DOHH2 (cell line): ENCODE results near the gene MET.

Experiments used
- H3F3A ChIP-seq: fragments of 200-600 bp; sonication (generic), shearing (Covaris generic); 2 replicates; pipeline ENCODE4 v1.6.0; 2016; ENCODE audit warnings: antibody characterized with exemption, mild to moderate bottlenecking; ENCODE audit not compliant: control insufficient read depth, insufficient read depth
- H3K27ac ChIP-seq: fragments of 200-600 bp; sonication (generic); 2 replicates; pipeline ENCODE4 v1.5.1; 2014; ENCODE audit warnings: low read depth, mild to moderate bottlenecking, low read length, moderate library complexity
- H3K27me3 ChIP-seq: fragments of 200-600 bp; sonication (generic); 2 replicates; pipeline ENCODE4 v1.6.1; 2014; ENCODE audit warnings: mild to moderate bottlenecking, low read length, mixed read lengths; ENCODE audit not compliant: control insufficient read depth
- H3K36me3 ChIP-seq: fragments of 200-600 bp; sonication (generic); 2 replicates; pipeline ENCODE4 v1.6.1; 2014; ENCODE audit warnings: mild to moderate bottlenecking, low read length, moderate library complexity, mixed read lengths; ENCODE audit not compliant: control insufficient read depth
- H3K4me1 ChIP-seq: fragments of 200-600 bp; sonication (generic); 2 replicates; pipeline ENCODE4 v1.6.1; 2014; ENCODE audit warnings: mild to moderate bottlenecking, low read length, mixed read lengths; ENCODE audit not compliant: control insufficient read depth
- H3K4me2 ChIP-seq: fragments of 200-600 bp; sonication (generic); 2 replicates; pipeline ENCODE4 v1.6.0; 2014; ENCODE audit warnings: mild to moderate bottlenecking, low read length, moderate library complexity
- H3K4me3 ChIP-seq: fragments of 200-600 bp; sonication (generic); 2 replicates; pipeline ENCODE4 v1.5.1; 2014; ENCODE audit warnings: mild to moderate bottlenecking, low read length, mixed read lengths
- H3K79me2 ChIP-seq: fragments of 200-600 bp; sonication (generic); 2 replicates; pipeline ENCODE4 v1.6.1; 2014; ENCODE audit warnings: mild to moderate bottlenecking, low read length, mixed read lengths; ENCODE audit not compliant: control insufficient read depth
- H3K9me2 ChIP-seq: fragments of 200-600 bp; sonication (generic); replicated peaks from 2 replicates; pipeline ENCODE4 v1.6.1; 2014; ENCODE audit warnings: mild to moderate bottlenecking, low read length, mixed read lengths; ENCODE audit not compliant: control insufficient read depth
- H3K9me3 ChIP-seq: fragments of 200-600 bp; sonication (generic); 2 replicates; pipeline ENCODE4 v1.6.1; 2014; ENCODE audit warnings: antibody characterized with exemption, low read length, mixed read lengths; ENCODE audit not compliant: control insufficient read depth, insufficient read depth
- H4K20me1 ChIP-seq: fragments of 200-600 bp; sonication (generic); 2 replicates; pipeline ENCODE4 v1.6.0; 2014; ENCODE audit warnings: low read depth, mild to moderate bottlenecking, antibody characterized with exemption, low read length, moderate library complexity; ENCODE audit not compliant: control insufficient read depth, insufficient read depth
- EZH2phosphoT487 ChIP-seq: fragments of 200-600 bp; sonication (generic); IDR thresholded peaks from 2 replicates; pipeline ENCODE4 v1.6.1; 2017; ENCODE audit warnings: borderline replicate concordance, mild to moderate bottlenecking, antibody characterized with exemption, low read length, moderate library complexity, mixed read lengths
- TF ChIP-seq, protein P1 (sequence below): fragments of 200-600 bp; sonication (generic); IDR thresholded peaks from one replicate; pipeline ENCODE4 v1.5.1; 2014; ENCODE audit warnings: antibody characterized with exemption, mild to moderate bottlenecking, low read depth, low read length; ENCODE audit not compliant: poor library complexity, severe bottlenecking

The MET gene

DNA sequence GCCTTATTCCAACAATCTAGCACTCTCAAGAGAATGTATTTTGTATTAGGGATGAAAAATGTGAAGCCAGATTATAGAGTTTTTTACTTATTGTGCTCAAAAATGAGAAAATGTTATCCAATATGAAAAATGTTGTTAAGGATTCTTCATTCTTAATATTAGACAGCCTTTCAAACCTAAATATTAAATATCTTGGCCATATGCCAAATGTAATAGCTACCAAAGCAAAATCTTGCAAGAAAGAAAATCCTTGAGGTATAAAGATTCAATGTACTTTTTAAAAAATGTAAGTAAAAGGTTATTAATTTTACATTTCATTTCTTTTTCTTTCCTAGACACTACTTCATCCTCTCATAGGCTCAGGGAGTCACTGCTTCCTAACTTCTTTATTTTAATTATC lies 33.4 kb downstream of the MET start:
- Histone ChIP-seq H3K9me2 (no peaks in the 10 kb centered on the region), H3K9me3 (no peaks in the 10 kb centered on the region), H3K36me3 (no peaks in the 10 kb centered on the region), H4K20me1 (no peaks in the 10 kb centered on the region), H3K27ac (no peak overlapping the region), H3K27me3 (no peaks in the 10 kb centered on the region), H3K79me2 (no peaks in the 10 kb centered on the region), H3K4me2 (no peak overlapping the region), H3K4me3 (no peak overlapping the region), H3K4me1 (peaks cover 4% of the 10 kb centered on the region; the same call in 1 of the 2 replicates), H3F3A (no peaks in the 10 kb centered on the region)
- TF ChIP-seq EZH2phosphoT487: no peak
- TF ChIP-seq, protein P1, sequence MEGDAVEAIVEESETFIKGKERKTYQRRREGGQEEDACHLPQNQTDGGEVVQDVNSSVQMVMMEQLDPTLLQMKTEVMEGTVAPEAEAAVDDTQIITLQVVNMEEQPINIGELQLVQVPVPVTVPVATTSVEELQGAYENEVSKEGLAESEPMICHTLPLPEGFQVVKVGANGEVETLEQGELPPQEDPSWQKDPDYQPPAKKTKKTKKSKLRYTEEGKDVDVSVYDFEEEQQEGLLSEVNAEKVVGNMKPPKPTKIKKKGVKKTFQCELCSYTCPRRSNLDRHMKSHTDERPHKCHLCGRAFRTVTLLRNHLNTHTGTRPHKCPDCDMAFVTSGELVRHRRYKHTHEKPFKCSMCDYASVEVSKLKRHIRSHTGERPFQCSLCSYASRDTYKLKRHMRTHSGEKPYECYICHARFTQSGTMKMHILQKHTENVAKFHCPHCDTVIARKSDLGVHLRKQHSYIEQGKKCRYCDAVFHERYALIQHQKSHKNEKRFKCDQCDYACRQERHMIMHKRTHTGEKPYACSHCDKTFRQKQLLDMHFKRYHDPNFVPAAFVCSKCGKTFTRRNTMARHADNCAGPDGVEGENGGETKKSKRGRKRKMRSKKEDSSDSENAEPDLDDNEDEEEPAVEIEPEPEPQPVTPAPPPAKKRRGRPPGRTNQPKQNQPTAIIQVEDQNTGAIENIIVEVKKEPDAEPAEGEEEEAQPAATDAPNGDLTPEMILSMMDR: no peak

DNA sequence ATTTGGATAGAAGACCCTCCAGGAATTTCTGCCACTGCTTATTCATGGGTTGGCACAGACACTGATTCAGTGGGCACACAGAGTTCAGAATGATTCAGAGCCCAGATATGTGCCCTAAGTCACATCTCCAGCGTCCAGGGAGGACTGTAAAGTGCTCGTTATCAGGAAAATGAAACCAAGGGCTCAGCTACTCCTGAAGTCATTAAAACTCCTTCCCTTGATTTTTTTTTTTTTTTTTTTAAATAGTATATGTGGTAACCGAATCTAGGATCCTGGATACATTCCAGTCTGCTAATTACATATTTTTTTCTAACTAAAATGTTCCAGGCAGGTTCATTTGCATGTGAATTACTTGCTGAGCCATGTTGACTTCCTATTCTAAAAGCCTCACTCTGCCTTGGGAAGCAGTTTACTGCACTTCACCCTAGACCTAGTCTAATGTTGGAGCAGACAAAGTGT lies 34.7 kb downstream of the MET start:
- TF ChIP-seq, protein P1: no peak
- no peak for TF ChIP-seq EZH2phosphoT487
- H3K4me2 ChIP-seq: no peak overlapping the region
- H3K9me3 ChIP-seq: no peaks in the 10 kb centered on the region
- H3K79me2 ChIP-seq: no peaks in the 10 kb centered on the region
- no peaks in the 10 kb centered on the region for H3K36me3 ChIP-seq
- H4K20me1 ChIP-seq: no peaks in the 10 kb centered on the region
- H3K4me1 ChIP-seq: peaks cover 4% of the 10 kb centered on the region; the same call in 1 of the 2 replicates
- H3K9me2 ChIP-seq: no peaks in the 10 kb centered on the region
- H3K4me3 ChIP-seq: no peak overlapping the region
- H3K27ac ChIP-seq: no peak overlapping the region
- H3F3A ChIP-seq: no peaks in the 10 kb centered on the region
- H3K27me3 ChIP-seq: no peaks in the 10 kb centered on the region

DNA sequence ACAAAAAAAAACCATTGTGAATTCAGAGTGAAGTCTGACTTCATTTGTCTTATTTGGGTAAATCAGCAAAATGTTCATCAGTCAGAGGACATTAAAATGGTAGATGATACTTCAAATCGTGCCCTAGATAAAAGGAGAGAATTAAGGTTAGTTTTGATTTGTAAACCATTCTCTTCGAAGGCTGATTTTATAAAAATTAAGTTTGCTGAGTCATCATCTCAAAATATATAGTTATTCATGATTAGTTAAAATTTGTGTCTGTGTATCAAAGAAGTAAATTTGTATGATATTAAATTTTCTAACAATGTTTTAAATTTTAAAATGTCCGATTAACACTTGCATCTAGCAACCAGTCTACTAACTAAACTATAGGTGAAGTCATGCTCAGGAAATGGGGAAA lies 35.3 kb downstream of the MET start:
- Histone ChIP-seq H3K4me3 (no peak overlapping the region), H3F3A (no peaks in the 10 kb centered on the region), H3K27ac (no peak overlapping the region), H3K79me2 (no peaks in the 10 kb centered on the region), H3K36me3 (no peaks in the 10 kb centered on the region), H3K27me3 (no peaks in the 10 kb centered on the region), H3K9me3 (no peaks in the 10 kb centered on the region), H3K4me1 (peaks cover 4% of the 10 kb centered on the region; the same call in 1 of the 2 replicates), H3K4me2 (no peak overlapping the region), H4K20me1 (no peaks in the 10 kb centered on the region), H3K9me2 (no peaks in the 10 kb centered on the region)
- TF ChIP-seq EZH2phosphoT487: no peak
- TF ChIP-seq, protein P1: no peak
